GM18502 (cell line): Measurements from ENCODE around the gene ANTXR1.
"Not testable (repeated sequence)": the region's sequence is repeated elsewhere in the genome, so short reads cannot be mapped to it uniquely, and the experiment has no call there.

Experiments used
- ATAC-seq: cut with Tn5 transposase; IDR thresholded peaks from one replicate; pipeline ENCODE4 v1.9.1; 2021; ENCODE audit warnings: mild to moderate bottlenecking; ENCODE audit not compliant: unreplicated experiment, poor library complexity

Gene ANTXR1

GRCh38 chr2:69248232-69248631, 235.3 kb downstream of the ANTXR1 start:
- ATAC-seq = no peak

DNA sequence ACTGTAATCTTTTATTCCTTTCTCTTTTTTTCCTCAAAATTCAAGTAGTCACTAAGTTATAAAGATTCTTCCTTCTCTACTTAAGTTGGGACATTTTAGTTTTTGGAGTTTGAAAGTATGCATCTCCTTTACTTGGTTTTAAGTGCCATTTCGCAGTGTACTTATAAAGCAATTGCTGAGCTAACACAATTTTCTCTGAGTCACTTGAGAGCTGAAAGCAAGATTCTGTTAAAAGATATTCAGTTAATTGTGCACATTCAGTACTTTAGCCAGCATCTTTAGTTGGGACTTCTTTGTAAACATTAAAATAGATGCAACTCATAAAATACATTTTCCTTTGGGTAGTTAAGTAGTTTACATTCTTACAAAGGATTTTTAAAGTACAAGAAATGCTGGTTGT, 238.0 kb downstream of the ANTXR1 start:
- ATAC-seq = no peak

DNA sequence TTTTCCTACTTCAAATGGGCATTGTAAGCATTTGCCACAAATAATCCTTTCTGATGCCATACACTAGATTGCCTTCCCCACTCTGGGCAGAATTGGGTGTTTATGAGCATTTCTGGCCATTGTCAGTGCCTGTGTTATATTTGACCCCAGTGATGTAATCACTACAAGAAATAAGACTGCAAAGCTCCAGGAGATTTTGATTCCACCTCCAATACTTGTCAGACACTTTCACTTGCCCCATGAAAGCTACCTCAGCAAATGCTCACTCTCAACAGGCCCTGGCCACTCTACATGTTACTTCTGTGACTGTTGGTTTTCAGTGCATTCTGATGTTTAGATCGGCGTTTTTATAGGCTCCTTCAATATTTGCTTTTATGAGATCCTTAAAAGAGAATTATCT, 239.0 kb downstream of the ANTXR1 start:
- no peak for ATAC-seq

GRCh38 chr2:69253112-69253511, 240.1 kb downstream of the ANTXR1 start:
- no peak for ATAC-seq

GRCh38 chr2:69253611-69254301, 240.8 kb downstream of the ANTXR1 start:
- ATAC-seq = no peak

GRCh38 chr2:69255760-69256159, 242.8 kb downstream of the ANTXR1 start:
- no peak for ATAC-seq

DNA sequence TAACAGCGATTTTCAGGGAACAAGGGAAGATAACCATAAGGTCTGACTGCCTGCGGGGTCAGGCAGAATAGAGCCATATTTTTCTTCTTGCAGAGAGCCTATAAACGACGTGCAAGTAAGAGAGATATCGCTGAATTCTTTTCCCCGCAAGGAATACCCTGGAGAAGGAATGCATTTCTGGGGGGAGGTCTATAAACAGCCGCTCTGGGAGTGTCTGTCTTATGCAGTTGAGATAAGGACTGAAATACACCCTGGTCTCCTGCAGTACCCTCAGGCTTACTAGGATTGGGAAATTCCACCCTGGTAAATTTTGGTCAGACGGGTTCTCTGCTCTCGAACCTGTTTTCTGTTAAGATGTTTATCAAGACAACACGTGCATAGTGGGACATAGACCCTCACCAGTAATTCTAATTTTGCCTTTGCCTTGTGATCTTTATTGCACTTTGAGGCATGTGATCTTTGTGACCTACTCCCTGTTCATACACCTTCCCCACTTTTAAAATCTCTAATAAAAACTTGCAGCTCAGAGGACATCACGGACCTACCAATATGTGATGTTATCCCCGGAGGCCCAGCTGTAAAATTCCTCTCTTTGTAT, 247.1 kb downstream of the ANTXR1 start:
- not testable (repeated sequence) for ATAC-seq

DNA sequence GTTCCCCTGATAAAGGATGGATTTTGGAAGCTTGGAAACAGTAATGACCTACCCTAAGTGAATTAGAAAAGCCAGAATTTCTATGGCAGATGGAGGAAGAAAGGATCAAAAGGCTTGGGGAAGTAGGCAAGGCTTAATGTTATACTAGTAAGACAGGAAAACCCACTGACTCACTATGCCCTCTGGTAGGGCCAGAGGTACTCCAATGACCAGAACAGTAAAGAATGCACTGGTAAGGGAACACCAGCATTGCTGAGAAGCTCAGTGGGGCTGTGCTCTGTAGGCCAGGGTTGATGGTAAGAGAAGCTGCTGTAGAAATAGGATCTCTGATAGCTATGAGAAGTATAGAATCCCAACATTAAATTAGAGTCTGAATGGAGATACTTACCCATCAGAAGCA, 247.7 kb downstream of the ANTXR1 start:
- ATAC-seq = no peak

DNA sequence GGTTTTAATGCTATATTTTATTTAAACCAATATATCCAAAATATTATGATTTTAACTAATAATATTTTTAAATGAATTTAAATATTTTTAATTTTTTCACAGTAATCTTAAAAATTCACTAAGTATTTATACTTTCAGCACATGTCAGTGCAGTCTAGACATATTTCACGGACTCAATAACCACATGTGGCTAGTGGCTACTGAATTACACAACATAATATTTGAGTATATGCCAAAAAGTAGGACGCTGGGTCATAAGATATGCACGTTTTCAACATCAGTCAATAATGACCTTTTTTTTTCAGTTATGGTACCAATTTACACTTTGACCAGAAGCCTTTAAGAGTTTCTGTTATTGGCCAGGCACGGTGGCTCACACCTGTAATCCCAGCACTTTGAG, 256.4 kb downstream of the ANTXR1 start:
- no peak for ATAC-seq

DNA sequence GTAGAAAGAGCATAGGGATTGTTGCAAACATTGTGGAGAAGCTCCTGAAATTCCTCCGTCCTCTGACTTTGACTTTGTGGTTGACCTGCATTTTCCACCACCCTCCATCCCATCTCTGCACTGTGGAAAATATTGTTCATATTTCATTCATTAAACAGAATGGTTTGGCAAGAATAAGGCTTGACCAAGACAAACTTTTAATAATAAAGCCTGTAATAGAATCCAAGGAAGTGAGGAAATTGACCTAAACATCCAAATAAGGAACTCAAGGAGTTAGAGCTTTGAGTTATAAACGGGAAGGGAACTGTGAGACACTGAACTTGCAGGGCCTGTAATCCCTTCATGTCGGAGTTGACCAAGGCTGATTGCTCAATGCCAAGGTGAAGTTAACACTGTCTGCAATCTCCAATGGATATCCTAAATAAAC, 258.9 kb downstream of the ANTXR1 start:
- ATAC-seq = no peak

DNA sequence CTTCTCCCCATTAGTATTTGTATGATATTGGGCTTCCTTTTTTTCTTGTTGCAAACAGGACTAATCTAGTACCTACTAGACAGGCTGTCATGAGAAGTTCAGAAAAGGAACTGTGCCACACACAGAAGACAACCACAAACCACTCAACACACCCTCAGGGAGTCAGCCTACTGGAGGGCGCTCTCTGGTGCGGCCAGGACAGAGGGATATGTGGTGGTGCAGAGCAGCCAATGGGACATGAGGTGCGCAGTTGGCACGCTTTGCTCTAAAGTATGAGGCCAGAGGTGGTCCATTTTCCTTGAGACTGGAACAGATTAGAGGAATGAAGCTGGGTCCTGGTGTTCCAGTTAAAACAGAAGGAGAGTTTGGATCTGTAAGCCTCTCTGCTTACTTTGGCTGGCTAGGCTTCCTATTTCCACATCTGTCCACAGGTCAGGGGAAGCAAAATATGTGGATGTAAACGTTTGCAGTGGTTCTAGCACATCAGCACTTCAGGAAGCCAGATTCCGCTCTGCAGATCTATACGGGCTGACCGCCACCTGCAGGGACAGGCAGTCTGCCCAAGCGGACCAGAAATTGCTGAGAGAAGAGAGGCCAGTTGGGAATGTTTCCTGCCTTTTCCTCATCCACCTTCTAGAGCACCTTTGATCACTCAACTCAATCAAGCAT, 260.0 kb downstream of the ANTXR1 start:
- ATAC-seq = no peak

- no peak for ATAC-seq
Measured at GRCh38 chr2:69275490-69275889, 262.5 kb downstream of the ANTXR1 start.

DNA sequence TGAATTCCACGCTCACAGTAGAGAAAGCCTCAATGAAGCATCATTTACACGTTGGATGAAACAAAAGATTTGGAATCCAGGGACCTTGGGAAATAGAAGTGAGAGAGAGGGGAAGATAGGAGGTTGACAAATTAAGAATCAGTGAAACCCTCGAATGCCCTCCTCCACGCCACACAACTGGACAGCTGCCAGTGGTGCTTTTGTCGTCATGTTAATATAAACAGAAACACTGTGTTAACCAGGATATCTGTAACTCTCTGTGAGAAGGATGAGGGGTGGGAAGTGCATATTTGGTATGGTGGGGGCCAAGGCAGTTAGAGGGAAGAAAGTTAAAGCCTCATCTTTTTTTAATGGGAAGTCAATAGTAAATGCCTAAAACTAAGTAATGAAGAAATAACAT, 265.4 kb downstream of the ANTXR1 start:
- ATAC-seq = no peak

GRCh38 chr2:69279211-69279610, 266.2 kb downstream of the ANTXR1 start:
- ATAC-seq = no peak

GRCh38 chr2:69279931-69280681, 267.1 kb downstream of the ANTXR1 start:
- no peak for ATAC-seq

DNA sequence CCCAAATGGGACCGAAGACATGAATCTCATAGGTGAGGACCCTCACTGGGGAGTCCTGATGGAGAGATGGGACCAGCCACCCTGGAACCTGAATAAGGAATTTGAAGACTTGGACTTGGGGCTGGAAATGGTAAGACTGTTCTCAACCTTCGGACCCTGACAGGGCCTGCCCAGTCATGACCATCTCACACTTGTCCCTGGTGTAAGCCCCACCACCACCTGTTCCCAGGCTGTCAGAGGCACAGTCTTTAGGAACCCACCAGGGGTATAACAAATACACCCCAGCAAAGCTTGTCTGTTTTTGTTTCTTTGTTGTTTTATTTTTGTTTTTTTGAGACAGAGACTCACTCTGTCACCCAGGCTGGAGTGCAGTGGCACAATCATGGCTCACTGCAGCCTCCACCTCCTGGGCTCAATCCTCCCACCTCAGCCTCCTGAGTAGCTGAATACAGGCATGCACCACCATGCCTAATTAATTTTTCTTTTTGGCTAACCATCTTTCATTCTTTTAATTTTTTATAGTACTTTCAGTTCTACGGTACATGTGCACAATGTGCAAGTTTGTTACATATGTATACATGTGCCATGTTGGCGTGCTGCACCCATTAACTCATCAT, 267.9 kb downstream of the ANTXR1 start:
- ATAC-seq = no peak

GRCh38 chr2:69285379-69285894, 272.5 kb downstream of the ANTXR1 start:
- ATAC-seq = no peak

DNA sequence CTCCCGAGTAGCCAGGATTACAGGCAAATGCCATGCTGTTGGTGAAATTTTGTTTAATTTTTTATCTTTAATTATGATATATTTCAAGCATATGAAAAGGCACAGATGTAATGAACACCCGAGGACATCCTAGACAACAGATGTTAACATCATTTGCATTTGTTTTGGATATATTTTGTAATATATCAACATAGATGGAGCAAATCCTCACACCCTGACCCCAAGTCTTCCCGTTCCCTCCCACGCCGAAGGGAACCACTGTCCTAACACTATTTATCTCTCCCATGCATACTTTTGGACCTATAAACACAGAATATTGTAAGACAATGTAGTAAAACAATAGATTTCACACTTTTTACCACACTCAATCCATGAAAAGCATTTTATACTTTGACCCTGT, 274.6 kb downstream of the ANTXR1 start:
- ATAC-seq = no peak

DNA sequence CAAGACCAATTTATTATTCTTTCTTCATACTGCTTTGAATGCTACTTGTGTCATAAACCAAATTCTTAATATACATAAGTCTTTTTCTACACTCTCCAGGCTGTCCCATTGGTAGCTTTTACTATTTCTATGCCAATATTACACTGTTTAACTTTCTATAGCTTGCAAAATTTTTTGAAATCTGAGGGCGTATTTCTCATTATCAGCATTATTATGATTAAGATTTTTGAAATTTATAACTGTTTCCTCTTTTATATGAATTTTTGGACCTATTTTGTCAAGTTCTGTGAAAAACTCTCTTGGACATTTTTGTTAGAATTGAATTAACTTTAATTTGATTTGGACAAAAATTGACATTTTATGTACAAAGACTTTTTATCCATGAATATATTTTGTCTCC, 275.4 kb downstream of the ANTXR1 start:
- no peak for ATAC-seq

GRCh38 chr2:69291004-69291650, 278.1 kb downstream of the ANTXR1 start:
- no peak for ATAC-seq
